Measurements from ENCODE around the gene GNAO1.

The GNAO1 gene

DNA sequence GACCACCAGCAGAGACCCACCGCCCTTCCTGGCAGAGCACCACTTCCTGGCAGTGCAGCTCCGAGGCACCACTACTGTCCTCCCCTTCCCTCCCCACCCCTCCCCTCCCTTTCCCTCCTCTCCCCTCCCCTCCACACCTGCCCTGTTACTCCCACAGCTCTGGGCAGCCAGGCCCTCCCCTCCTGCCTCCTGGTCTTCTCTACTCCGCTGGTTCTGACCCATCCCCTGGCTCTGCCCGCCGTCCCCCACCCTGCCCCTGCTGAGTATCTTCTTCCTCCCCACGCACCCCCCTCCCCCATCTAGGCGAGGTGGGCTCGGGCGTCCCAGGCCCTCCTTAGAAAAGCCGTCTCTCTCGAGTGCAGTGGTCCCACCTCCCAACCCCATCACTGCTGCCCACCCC, 156.4 kb downstream of the GNAO1 start:
- Histone ChIP-seq H3K9me3 (ENCODE audit: control insufficient read depth in 1 of 2, low read length in 2 of 2) (no peaks in the 10 kb centered on the region), H3K27ac (ENCODE audit: low read length) (no peak overlapping the region), H3K27me3 (ENCODE audit: low read depth, low read length) (no peaks in the 10 kb centered on the region), H3K36me3 (ENCODE audit: control insufficient read depth in 1 of 2, insufficient read depth in 2 of 2, low read length in 2 of 2) (peaks cover 0 to 31% of the 10 kb centered on the region in 2 donors), H3K4me3 (ENCODE audit: low read depth in 1 of 2, low read length in 2 of 2) (no peak overlapping the region), H3K4me1 (ENCODE audit: control insufficient read depth in 1 of 2, insufficient read depth in 2 of 2, low read length in 2 of 2) (no peaks in the 10 kb centered on the region)

- no peaks in the 10 kb centered on the region for H3K9me3 ChIP-seq (ENCODE audit: control insufficient read depth in 1 of 2, low read length in 2 of 2)
- H3K27me3 ChIP-seq (ENCODE audit: low read depth, low read length), result no peaks in the 10 kb centered on the region
- H3K27ac ChIP-seq (ENCODE audit: low read length), result no peak overlapping the region
- H3K4me3 ChIP-seq (ENCODE audit: low read depth in 1 of 2, low read length in 2 of 2), result no peak overlapping the region
- H3K4me1 ChIP-seq (ENCODE audit: control insufficient read depth in 1 of 2, insufficient read depth in 2 of 2, low read length in 2 of 2), result no peaks in the 10 kb centered on the region
- peaks cover 0 to 29% of the 10 kb centered on the region in 2 donors for H3K36me3 ChIP-seq (ENCODE audit: control insufficient read depth in 1 of 2, insufficient read depth in 2 of 2, low read length in 2 of 2)
These were observed 157.1 kb downstream of the GNAO1 start for GRCh38 chr16:56348168-56349085.

DNA sequence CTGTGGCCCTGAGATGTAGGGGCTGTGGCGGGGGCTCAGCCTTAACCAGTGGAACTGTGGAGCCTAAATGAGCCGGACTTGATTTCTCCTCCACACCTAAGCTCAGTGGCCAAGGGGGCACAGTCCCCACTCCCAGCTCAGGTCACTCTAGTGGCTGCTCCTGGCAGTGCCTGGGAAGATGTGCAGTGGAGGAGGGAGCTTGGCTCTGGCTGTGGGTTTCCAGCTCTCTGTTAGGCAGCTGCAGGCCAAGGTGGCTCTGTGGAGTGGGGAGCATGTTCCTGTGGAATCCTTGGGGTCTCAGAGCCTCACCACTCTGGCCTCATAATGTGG, 157.8 kb downstream of the GNAO1 start:
- Histone ChIP-seq H3K4me1 (ENCODE audit: control insufficient read depth in 1 of 2, insufficient read depth in 2 of 2, low read length in 2 of 2) (no peaks in the 10 kb centered on the region), H3K36me3 (ENCODE audit: control insufficient read depth in 1 of 2, insufficient read depth in 2 of 2, low read length in 2 of 2) (peaks cover 0 to 23% of the 10 kb centered on the region in 2 donors), H3K27me3 (ENCODE audit: low read depth, low read length) (no peaks in the 10 kb centered on the region), H3K4me3 (ENCODE audit: low read depth in 1 of 2, low read length in 2 of 2) (no peak overlapping the region), H3K27ac (ENCODE audit: low read length) (no peak overlapping the region), H3K9me3 (ENCODE audit: control insufficient read depth in 1 of 2, low read length in 2 of 2) (no peaks in the 10 kb centered on the region)

DNA sequence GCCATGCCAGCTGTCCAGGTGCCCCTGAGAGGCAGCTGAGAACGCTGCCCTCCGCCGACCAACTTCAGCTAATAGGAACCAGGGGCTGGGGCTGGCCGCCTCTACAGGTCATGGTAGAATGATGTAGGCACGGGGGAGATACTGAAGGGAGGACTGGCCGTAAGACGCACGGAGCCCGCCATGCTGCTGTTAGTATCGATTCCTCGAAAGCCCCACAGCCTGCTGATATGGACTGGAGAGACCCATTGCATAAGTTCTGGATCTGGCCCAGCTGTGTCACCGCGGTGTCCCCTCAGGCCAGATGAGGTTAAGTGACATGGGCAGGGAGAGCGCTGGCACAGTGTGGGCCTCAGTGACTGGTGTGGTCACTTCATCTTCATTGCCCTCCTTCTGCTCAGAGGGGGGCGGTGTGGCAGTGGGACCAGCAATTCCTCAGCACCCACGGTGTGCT, 158.4 kb downstream of the GNAO1 start:
- Histone ChIP-seq H3K27ac (ENCODE audit: low read length) (no peak overlapping the region), H3K4me1 (ENCODE audit: control insufficient read depth in 1 of 2, insufficient read depth in 2 of 2, low read length in 2 of 2) (no peaks in the 10 kb centered on the region), H3K36me3 (ENCODE audit: control insufficient read depth in 1 of 2, insufficient read depth in 2 of 2, low read length in 2 of 2) (peaks cover 0 to 16% of the 10 kb centered on the region in 2 donors), H3K9me3 (ENCODE audit: control insufficient read depth in 1 of 2, low read length in 2 of 2) (no peaks in the 10 kb centered on the region), H3K27me3 (ENCODE audit: low read depth, low read length) (no peaks in the 10 kb centered on the region), H3K4me3 (ENCODE audit: low read depth in 1 of 2, low read length in 2 of 2) (no peak overlapping the region)

GRCh38 chr16:56350491-56351405, 159.5 kb downstream of the GNAO1 start:
- Histone ChIP-seq H3K9me3 (ENCODE audit: control insufficient read depth in 1 of 2, low read length in 2 of 2) (no peaks in the 10 kb centered on the region), H3K36me3 (ENCODE audit: control insufficient read depth in 1 of 2, insufficient read depth in 2 of 2, low read length in 2 of 2) (peaks cover 0 to 15% of the 10 kb centered on the region in 2 donors), H3K4me1 (ENCODE audit: control insufficient read depth in 1 of 2, insufficient read depth in 2 of 2, low read length in 2 of 2) (peaks cover 0 to 3% of the 10 kb centered on the region in 2 donors), H3K27ac (ENCODE audit: low read length) (no peak overlapping the region), H3K4me3 (ENCODE audit: low read depth in 1 of 2, low read length in 2 of 2) (no peak overlapping the region), H3K27me3 (ENCODE audit: low read depth, low read length) (no peaks in the 10 kb centered on the region)

- Histone ChIP-seq H3K36me3 (ENCODE audit: control insufficient read depth in 1 of 2, insufficient read depth in 2 of 2, low read length in 2 of 2) (peaks cover 0 to 10% of the 10 kb centered on the region in 2 donors), H3K27me3 (ENCODE audit: low read depth, low read length) (no peaks in the 10 kb centered on the region)
These were observed 160.2 kb downstream of the GNAO1 start for GRCh38 chr16:56351481-56351880.

GRCh38 chr16:56352351-56353053, 161.2 kb downstream of the GNAO1 start:
- H3K9me3 ChIP-seq (ENCODE audit: control insufficient read depth in 1 of 2, low read length in 2 of 2), result no peaks in the 10 kb centered on the region
- H3K27me3 ChIP-seq (ENCODE audit: low read depth, low read length), result no peaks in the 10 kb centered on the region
- no peak overlapping the region for H3K4me3 ChIP-seq (ENCODE audit: low read depth in 1 of 2, low read length in 2 of 2)
- peaks cover 0 to 8% of the 10 kb centered on the region in 2 donors for H3K36me3 ChIP-seq (ENCODE audit: control insufficient read depth in 1 of 2, insufficient read depth in 2 of 2, low read length in 2 of 2)
- peaks cover 4 to 8% of the 10 kb centered on the region in 2 donors for H3K4me1 ChIP-seq (ENCODE audit: control insufficient read depth in 1 of 2, insufficient read depth in 2 of 2, low read length in 2 of 2)
- H3K27ac ChIP-seq (ENCODE audit: low read length), result no peak overlapping the region

More at GRCh38 chr16:56351481-56351880, 160.2 kb downstream of the GNAO1 start:
- Histone ChIP-seq H3K9me3 (ENCODE audit: control insufficient read depth in 1 of 2, low read length in 2 of 2) (no peaks in the 10 kb centered on the region), H3K27ac (ENCODE audit: low read length) (no peak overlapping the region), H3K4me1 (ENCODE audit: control insufficient read depth in 1 of 2, insufficient read depth in 2 of 2, low read length in 2 of 2) (peaks cover 4 to 8% of the 10 kb centered on the region in 2 donors), H3K4me3 (ENCODE audit: low read depth in 1 of 2, low read length in 2 of 2) (no peak overlapping the region)

DNA sequence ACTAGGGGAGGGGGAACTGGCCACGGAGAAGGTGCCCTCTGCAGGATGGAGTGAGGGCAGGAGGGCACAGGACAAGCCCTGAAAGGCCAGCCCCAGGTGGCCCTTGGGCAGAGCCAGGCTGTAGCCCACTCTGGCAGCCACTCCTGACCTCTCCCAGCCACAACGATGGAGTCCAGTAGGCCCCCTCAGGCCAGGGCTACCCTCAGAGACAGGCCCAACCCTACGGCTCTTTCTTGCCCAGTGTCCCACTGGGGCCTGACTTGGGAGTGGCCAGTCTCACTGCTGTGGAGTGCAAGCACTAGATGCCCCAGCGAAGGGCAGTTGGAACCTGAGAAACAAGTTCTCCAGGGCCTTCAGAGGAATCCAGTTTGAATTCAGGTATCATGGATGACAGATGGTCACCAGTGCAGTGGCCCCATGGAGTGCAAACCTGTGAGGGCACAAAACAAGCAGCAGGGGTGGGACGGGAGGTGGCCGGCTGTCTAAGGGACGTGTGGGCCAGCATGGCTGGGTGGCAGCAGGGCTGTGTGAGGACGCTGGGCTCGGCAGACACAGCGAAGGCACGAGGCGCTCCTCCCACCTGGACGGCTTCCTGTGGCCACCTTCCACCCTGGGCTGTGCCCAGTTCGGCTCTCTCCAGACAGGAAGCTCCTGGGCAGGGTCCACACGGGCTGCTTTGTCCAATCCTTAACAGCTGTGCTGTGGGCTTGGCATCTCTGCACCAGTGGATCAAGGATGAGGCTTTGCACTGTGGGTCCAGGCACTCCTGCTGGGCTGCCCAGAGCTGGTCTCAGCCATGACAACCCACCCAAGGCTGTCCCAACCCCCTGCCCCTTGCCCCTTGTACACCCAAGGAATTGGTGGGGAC, 162.0 kb downstream of the GNAO1 start:
- peaks cover 4 to 8% of the 10 kb centered on the region in 2 donors for H3K4me1 ChIP-seq (ENCODE audit: control insufficient read depth in 1 of 2, insufficient read depth in 2 of 2, low read length in 2 of 2)
- H3K27me3 ChIP-seq (ENCODE audit: low read depth, low read length), result no peaks in the 10 kb centered on the region
- peaks cover 0 to 8% of the 10 kb centered on the region in 2 donors for H3K36me3 ChIP-seq (ENCODE audit: control insufficient read depth in 1 of 2, insufficient read depth in 2 of 2, low read length in 2 of 2)
- no peak overlapping the region for H3K27ac ChIP-seq (ENCODE audit: low read length)
- H3K4me3 ChIP-seq (ENCODE audit: low read depth in 1 of 2, low read length in 2 of 2), result no peak overlapping the region
- no peaks in the 10 kb centered on the region for H3K9me3 ChIP-seq (ENCODE audit: control insufficient read depth in 1 of 2, low read length in 2 of 2)

DNA sequence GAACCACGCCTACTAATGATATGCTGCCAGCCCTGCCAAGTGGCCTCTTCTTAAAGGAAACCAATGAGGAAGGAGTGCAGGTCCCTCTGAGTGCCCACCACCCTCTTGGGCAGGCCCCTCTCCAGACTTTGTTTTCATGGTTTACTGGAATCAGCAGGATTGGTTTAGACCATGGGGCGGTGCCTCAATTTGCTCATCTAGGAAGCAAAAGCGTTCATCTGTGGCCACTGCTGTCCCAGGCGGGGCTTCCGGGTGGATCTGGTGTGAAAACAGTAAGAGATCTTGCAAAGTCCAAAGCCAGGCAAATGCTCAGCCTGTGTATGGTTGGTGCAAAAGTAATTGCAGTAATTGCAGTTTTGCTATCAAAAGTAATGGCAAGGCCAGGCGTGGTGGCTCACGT, 162.7 kb downstream of the GNAO1 start:
- Histone ChIP-seq H3K4me1 (ENCODE audit: control insufficient read depth in 1 of 2, insufficient read depth in 2 of 2, low read length in 2 of 2) (peaks cover 4 to 8% of the 10 kb centered on the region in 2 donors), H3K9me3 (ENCODE audit: control insufficient read depth in 1 of 2, low read length in 2 of 2) (no peaks in the 10 kb centered on the region), H3K36me3 (ENCODE audit: control insufficient read depth in 1 of 2, insufficient read depth in 2 of 2, low read length in 2 of 2) (peaks cover 0 to 8% of the 10 kb centered on the region in 2 donors), H3K4me3 (ENCODE audit: low read depth in 1 of 2, low read length in 2 of 2) (no peak overlapping the region), H3K27ac (ENCODE audit: low read length) (no peak overlapping the region), H3K27me3 (ENCODE audit: low read depth, low read length) (no peaks in the 10 kb centered on the region)

GRCh38 chr16:56354746-56355145, 163.5 kb downstream of the GNAO1 start:
- Histone ChIP-seq H3K9me3 (ENCODE audit: control insufficient read depth in 1 of 2, low read length in 2 of 2) (no peaks in the 10 kb centered on the region), H3K27me3 (ENCODE audit: low read depth, low read length) (no peaks in the 10 kb centered on the region), H3K4me1 (ENCODE audit: control insufficient read depth in 1 of 2, insufficient read depth in 2 of 2, low read length in 2 of 2) (peaks cover 4 to 8% of the 10 kb centered on the region in 2 donors), H3K27ac (ENCODE audit: low read length) (no peak overlapping the region), H3K4me3 (ENCODE audit: low read depth in 1 of 2, low read length in 2 of 2) (no peak overlapping the region), H3K36me3 (ENCODE audit: control insufficient read depth in 1 of 2, insufficient read depth in 2 of 2, low read length in 2 of 2) (peaks cover 0 to 8% of the 10 kb centered on the region in 2 donors)
